Neural cell (in vitro differentiated cells): Measurements from ENCODE around the gene MCRIP1. TPM values are rescaled to one million over a fixed set of nuclear protein-coding genes. Genes with fewer than 3 reads are reported as not detected.

Experiments
- H2AFZ ChIP-seq: fragments of 200-600, 300-800 bp; sonication (generic), shearing (Covaris generic); 2 replicates; pipeline ENCODE4 v1.6.0; 2014; ENCODE audit warnings: low read depth, mild to moderate bottlenecking, antibody characterized with exemption, low read length, moderate library complexity
- H3F3A ChIP-seq: fragments of 200-600 bp; shearing (Covaris generic); 2 replicates; pipeline ENCODE4 v1.6.1; 2016; ENCODE audit warnings: mild to moderate bottlenecking, moderate library complexity, mixed read lengths, antibody characterized with exemption, low read length; ENCODE audit not compliant: insufficient read depth, poor library complexity, severe bottlenecking
- H3K27ac ChIP-seq: fragments of 200-600, 300-800 bp; sonication (generic), shearing (Covaris generic); 2 replicates; pipeline ENCODE4 v1.5.1; 2014; ENCODE audit warnings: mild to moderate bottlenecking, low read length, moderate library complexity
- H3K27me3 ChIP-seq: fragments of 300-800, 200-600 bp; sonication (generic), shearing (Covaris generic); 2 replicates; pipeline ENCODE4 v1.6.0; 2014; ENCODE audit warnings: mild to moderate bottlenecking, low read depth, low read length, moderate library complexity; ENCODE audit not compliant: insufficient read depth
- H3K36me3 ChIP-seq: fragments of 300-800, 200-600 bp; sonication (generic), shearing (Covaris generic); 2 replicates; pipeline ENCODE4 v1.5.1; 2014; ENCODE audit warnings: mild to moderate bottlenecking, antibody characterized with exemption, low read length, moderate library complexity; ENCODE audit not compliant: insufficient read depth
- H3K4me2 ChIP-seq: fragments of 300-800, 200-600 bp; sonication (generic), shearing (Covaris generic); 2 replicates; pipeline ENCODE4 v1.6.0; 2014; ENCODE audit warnings: mild to moderate bottlenecking, low read length
- H3K4me3 ChIP-seq: fragments of 300-800, 200-600 bp; sonication (generic), shearing (Covaris generic); 2 replicates; pipeline ENCODE4 v1.5.1; 2014; ENCODE audit warnings: mild to moderate bottlenecking, low read length, moderate library complexity
- H3K79me2 ChIP-seq: fragments of 200-600 bp; shearing (Covaris generic); replicated peaks from 2 replicates; pipeline ENCODE4 v1.6.0; 2014; ENCODE audit warnings: mild to moderate bottlenecking, low read length, moderate library complexity; ENCODE audit not compliant: insufficient read depth
- H3K9ac ChIP-seq: fragments of 300-800, 200-600 bp; sonication (generic), shearing (Covaris generic); 2 replicates; pipeline ENCODE4 v1.6.1; 2016; ENCODE audit warnings: mild to moderate bottlenecking, low read length, mixed read lengths
- H3K9me2 ChIP-seq: fragments of 200-600 bp; shearing (Covaris generic); 2 replicates; pipeline ENCODE4 v1.6.1; 2016; ENCODE audit warnings: mild to moderate bottlenecking, low read length, mixed read lengths; ENCODE audit not compliant: insufficient read depth
- H3K9me3 ChIP-seq: fragments of 200-600, 300-800 bp; sonication (generic), shearing (Covaris generic); 2 replicates; pipeline ENCODE4 v1.6.1; 2016; ENCODE audit warnings: mild to moderate bottlenecking, mixed run types, low read length, moderate library complexity, mixed read lengths
- H4K20me1 ChIP-seq: fragments of 200-600 bp; shearing (Covaris generic); 2 replicates; pipeline ENCODE4 v1.6.1; 2016; ENCODE audit warnings: mild to moderate bottlenecking, mixed run types; ENCODE audit not compliant: insufficient read depth
- CTCF ChIP-seq: fragments of 450-650 bp; IDR thresholded peaks from 2 replicates; pipeline ENCODE4 v1.5.1; 2014; ENCODE audit warnings: antibody characterized with exemption, mild to moderate bottlenecking, moderate library complexity; ENCODE audit not compliant: poor library complexity, severe bottlenecking
- EP300 ChIP-seq: fragments of 450-650 bp; conservative IDR thresholded peaks from 2 replicates; pipeline ENCODE4 v1.6.1; 2014; ENCODE audit warnings: antibody characterized with exemption, mild to moderate bottlenecking, moderate library complexity; ENCODE audit not compliant: poor library complexity, severe bottlenecking
- EZH2 ChIP-seq: fragments of 200-600, 300-800 bp; shearing (Covaris generic), sonication (generic); IDR thresholded peaks from 2 replicates; pipeline ENCODE4 v1.6.1; 2014; ENCODE audit warnings: antibody characterized with exemption, low read length, borderline replicate concordance, mild to moderate bottlenecking; ENCODE audit not compliant: insufficient read depth, poor library complexity, severe bottlenecking
- MXI1 ChIP-seq: fragments of 450-650 bp; conservative IDR thresholded peaks from 2 replicates; pipeline ENCODE4 v1.6.1; 2014; ENCODE audit warnings: antibody characterized with exemption, mild to moderate bottlenecking; ENCODE audit not compliant: poor library complexity, severe bottlenecking
- POLR2AphosphoS5 ChIP-seq: IDR thresholded peaks from 2 replicates; pipeline ENCODE4 v1.6.1; 2012
- RAD21 ChIP-seq: fragments of 450-650 bp; conservative IDR thresholded peaks from 2 replicates; pipeline ENCODE4 v1.6.1; 2014; ENCODE audit warnings: antibody characterized with exemption, mild to moderate bottlenecking, moderate library complexity
- REST ChIP-seq: IDR thresholded peaks from 2 replicates; pipeline ENCODE4 v1.6.1; 2012; ENCODE audit warnings: borderline replicate concordance
- SMC3 ChIP-seq: fragments of 450-650 bp; conservative IDR thresholded peaks from 2 replicates; pipeline ENCODE4 v1.6.1; 2014; ENCODE audit warnings: antibody characterized with exemption, mild to moderate bottlenecking, moderate library complexity; ENCODE audit not compliant: poor library complexity
- TAF1 ChIP-seq: IDR thresholded peaks from 2 replicates; pipeline ENCODE4 v1.6.1; 2012; ENCODE audit warnings: low read depth
- polyA plus RNA-seq: library from polyadenylated mRNA; depleted of rRNA; stranded (reverse); fragments of >200 nt; gene quantifications from 2 replicates; pipeline ENCODE4 v1.2.3, GENCODE V29; 2014

MCRIP1 gene
- polyA plus RNA-seq, 1 donor from 2014 or later = 524 TPM

- no peaks in the 10 kb centered on the region for H3K9me2 ChIP-seq
- no peaks in the 10 kb centered on the region for H3F3A ChIP-seq
- H3K36me3 ChIP-seq = no peaks in the 10 kb centered on the region
- peak overlapping the region; percentile 83 for H3K9ac ChIP-seq
- peaks cover 33% of the 10 kb centered on the region for H3K79me2 ChIP-seq
- H4K20me1 ChIP-seq = no peaks in the 10 kb centered on the region
- H3K27ac ChIP-seq = peak overlapping the region; percentile 86
- H3K27me3 ChIP-seq = no peaks in the 10 kb centered on the region
- no peak for TF ChIP-seq EP300
- TF ChIP-seq POLR2AphosphoS5 = peak; percentile 98
- no peak for TF ChIP-seq EZH2
- TF ChIP-seq TAF1 = peak; percentile 37
- peak; percentile 61 for TF ChIP-seq CTCF
- TF ChIP-seq MXI1 = peak; percentile 96
- TF ChIP-seq SMC3 = no peak
- TF ChIP-seq REST = peak; percentile 77
- no peak for TF ChIP-seq RAD21
- H3K4me2 ChIP-seq = peak overlapping the region; percentile 78
- no peaks in the 10 kb centered on the region for H3K9me3 ChIP-seq
- H3K4me3 ChIP-seq = peak overlapping the region; percentile 94
- H2AFZ ChIP-seq = peak overlapping the region; percentile 74
These were observed 27.9 kb upstream of the MCRIP1 start for GRCh38 chr17:81860756-81861568.

- Histone ChIP-seq H3K4me3 (peak within 1 kb of the TSS; percentile 94), H3K27me3 (no peaks in the 10 kb centered on the region), H3K9me3 (no peaks in the 10 kb centered on the region), H3K36me3 (no peaks in the 10 kb centered on the region), H3K9ac (peak within 1 kb of the TSS; percentile 83), H3K27ac (peak within 1 kb of the TSS; percentile 86), H3K9me2 (no peaks in the 10 kb centered on the region), H3F3A (no peaks in the 10 kb centered on the region), H3K79me2 (peaks cover 33% of the 10 kb centered on the region), H3K4me2 (peak within 1 kb of the TSS; percentile 95), H4K20me1 (no peaks in the 10 kb centered on the region), H2AFZ (peak within 1 kb of the TSS; percentile 74)
- TF ChIP-seq EP300 (no peak), SMC3 (peak; percentile 38), EZH2 (no peak), REST (peak; percentile 24), POLR2AphosphoS5 (peak; percentile 67), RAD21 (peak; percentile 33), TAF1 (peak; percentile 14)
These were observed 27.0 kb upstream of the MCRIP1 start, which contains the start of gene P4HB for GRCh38 chr17:81859906-81860755. TSS of gene P4HB (minus strand) at chr17:81860535. CDS start at chr17:81860471, 64 bp downstream.
